ENCODE data around the gene EMCN. TPM values are rescaled to one million over a fixed set of nuclear protein-coding genes. Genes with fewer than 3 reads are reported as not detected.

Gene EMCN
- total RNA-seq, 1 experiment from 2014 or later, result not detected

DNA sequence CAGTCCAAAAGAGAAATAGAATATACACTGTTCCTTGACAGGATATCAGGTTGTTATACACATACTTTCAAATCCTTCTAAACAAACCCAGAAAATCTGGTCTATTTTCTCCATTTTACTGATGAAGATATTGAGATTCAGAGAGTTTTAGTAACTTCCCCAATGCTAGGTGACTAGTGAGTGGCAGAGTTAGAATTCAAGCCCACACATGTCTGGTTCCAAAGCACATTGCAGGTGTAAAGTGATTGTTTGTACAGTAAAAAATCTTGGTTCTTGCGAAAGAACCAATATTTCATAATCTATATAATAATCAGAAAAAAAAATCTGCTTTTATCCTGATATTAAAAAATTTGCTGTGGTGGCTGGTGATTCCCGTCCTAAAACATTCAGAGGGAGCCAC is 39.5 kb upstream of the EMCN start:
- ChIA-PET RAD21 (ENCODE audit: low non-redundant PET in 1 of 2, low total read pairs in 2 of 2, uncharacterized antibody in 2 of 2, unreplicated experiment in 2 of 2) (no interaction called here), POLR2A (no interaction called here), CTCF (no interaction called here)
- H3K9me3 ChIP-seq (ENCODE audit: control insufficient read depth in 1 of 2, insufficient read depth in 1 of 2, low read depth in 1 of 2, low read length in 2 of 2), result no peaks in the 10 kb centered on the region
- TF ChIP-seq SRF (IDR thresholded peaks at IDR 0.05; ENCODE audit: low read depth), result no peak
- no peak for TF ChIP-seq ELF1 (IDR thresholded peaks at IDR 0.05; ENCODE audit: borderline replicate concordance, low read depth)
- TF ChIP-seq SP1 (IDR thresholded peaks at IDR 0.05; ENCODE audit: low read depth), result no peak
- TF ChIP-seq RAD21 (IDR thresholded peaks at IDR 0.05; ENCODE audit: low read depth), result no peak
- no peak for TF ChIP-seq EGR1 (IDR thresholded peaks at IDR 0.05; ENCODE audit: low read depth)
- TF ChIP-seq, protein P1, sequence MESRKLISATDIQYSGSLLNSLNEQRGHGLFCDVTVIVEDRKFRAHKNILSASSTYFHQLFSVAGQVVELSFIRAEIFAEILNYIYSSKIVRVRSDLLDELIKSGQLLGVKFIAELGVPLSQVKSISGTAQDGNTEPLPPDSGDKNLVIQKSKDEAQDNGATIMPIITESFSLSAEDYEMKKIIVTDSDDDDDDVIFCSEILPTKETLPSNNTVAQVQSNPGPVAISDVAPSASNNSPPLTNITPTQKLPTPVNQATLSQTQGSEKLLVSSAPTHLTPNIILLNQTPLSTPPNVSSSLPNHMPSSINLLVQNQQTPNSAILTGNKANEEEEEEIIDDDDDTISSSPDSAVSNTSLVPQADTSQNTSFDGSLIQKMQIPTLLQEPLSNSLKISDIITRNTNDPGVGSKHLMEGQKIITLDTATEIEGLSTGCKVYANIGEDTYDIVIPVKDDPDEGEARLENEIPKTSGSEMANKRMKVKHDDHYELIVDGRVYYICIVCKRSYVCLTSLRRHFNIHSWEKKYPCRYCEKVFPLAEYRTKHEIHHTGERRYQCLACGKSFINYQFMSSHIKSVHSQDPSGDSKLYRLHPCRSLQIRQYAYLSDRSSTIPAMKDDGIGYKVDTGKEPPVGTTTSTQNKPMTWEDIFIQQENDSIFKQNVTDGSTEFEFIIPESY (IDR thresholded peaks at IDR 0.05; ENCODE audit: extremely low read depth, insufficient replicate concordance, low read length), result no peak
- TF ChIP-seq ZNF274 (IDR thresholded peaks at IDR 0.05; ENCODE audit: low read depth, low read length), result no peak
- TF ChIP-seq FOSL1 (IDR thresholded peaks at IDR 0.05; ENCODE audit: low read depth), result no peak
- no peak for TF ChIP-seq YY1 (IDR thresholded peaks at IDR 0.05; ENCODE audit: extremely low read depth, insufficient replicate concordance, low read depth, low read length)
- no peaks in the 10 kb centered on the region for H3K9me2 ChIP-seq (ENCODE audit: insufficient read depth)
- H3K9ac ChIP-seq (ENCODE audit: low read length), result no peak overlapping the region
- no TSS peak for BruUV-seq (replicated peaks)
- no peaks in the 10 kb centered on the region for H3K36me3 ChIP-seq (ENCODE audit: control insufficient read depth in 1 of 2, insufficient read depth in 2 of 2, low read length in 2 of 2)
- no peak overlapping the region for H3K27ac ChIP-seq (ENCODE audit: low read depth, low read length)
- DNase-seq (ENCODE audit: low read depth, low spot score) (no peak), ATAC-seq (no peak)
- intact Hi-C loops (cut with micrococcal nuclease), result no loop called here
- no peaks in the 10 kb centered on the region for H3K4me1 ChIP-seq (ENCODE audit: control insufficient read depth in 1 of 2, insufficient read depth in 2 of 2, low read length in 2 of 2)
- H3K79me2 ChIP-seq (ENCODE audit: insufficient read depth, low read length), result no peaks in the 10 kb centered on the region
- H3K4me2 ChIP-seq (ENCODE audit: low read length), result no peak overlapping the region
- H3K4me3 ChIP-seq (replicated peaks in 1 of 2; ENCODE audit: low read depth in 1 of 2, low read length in 2 of 2), result no peak overlapping the region
- no peaks in the 10 kb centered on the region for H3K27me3 ChIP-seq (ENCODE audit: insufficient read depth, low read length)
- no peak overlapping the region for H2AFZ ChIP-seq (ENCODE audit: low read depth, low read length, poor library complexity, severe bottlenecking)
- no peaks in the 10 kb centered on the region for H4K20me1 ChIP-seq (ENCODE audit: insufficient read depth)

All from HCT116 (cell line).